SK-N-DZ (cell line): ENCODE data around the gene ABCA5.
"Not testable (repeated sequence)": the region's sequence is repeated elsewhere in the genome, so short reads cannot be mapped to it uniquely, and the experiment has no call there.

ENCODE experiments used
- DNase-seq: peaks from one replicate; pipeline ENCODE4 v3.0.0-alpha.2; 2015; ENCODE audit warnings: low spot score
- small RNA-seq, 2 experiments: library from RNA; depleted of rRNA; stranded (forward); fragments of <200 nt; gene quantifications; one replicate each; pipeline ENCODE3, GENCODE V24; 2014

Gene ABCA5

GRCh38 chr17:69213059-69213813, 113.7 kb downstream of the ABCA5 start:
- no peak for DNase-seq

GRCh38 chr17:69208640-69209039, 118.3 kb downstream of the ABCA5 start:
- no peak for DNase-seq

- DNase-seq: no peak
Observed at GRCh38 chr17:69207151-69207550, 119.8 kb downstream of the ABCA5 start.

- DNase-seq: no peak
Observed at GRCh38 chr17:69198238-69198637, 128.7 kb downstream of the ABCA5 start.

- DNase-seq: not testable (repeated sequence)
Observed at GRCh38 chr17:69196105-69196653, 130.8 kb downstream of the ABCA5 start.

Small RNA genes lying within 50 kb of the gene (small RNA-seq; reads per million reads assigned to genes)
- gene RF00561 (0 reads per million in 2 experiments), gene SNRPGP4 (0 reads per million in 2 experiments)
